ENCODE results near the gene SMARCD3. TPM values are rescaled to one million over a fixed set of nuclear protein-coding genes. Genes with fewer than 3 reads are reported as not detected.

The SMARCD3 gene
- total and polyA plus RNA-seq, 8 donors = 11.6 to 105 (median 30.3) TPM

DNA sequence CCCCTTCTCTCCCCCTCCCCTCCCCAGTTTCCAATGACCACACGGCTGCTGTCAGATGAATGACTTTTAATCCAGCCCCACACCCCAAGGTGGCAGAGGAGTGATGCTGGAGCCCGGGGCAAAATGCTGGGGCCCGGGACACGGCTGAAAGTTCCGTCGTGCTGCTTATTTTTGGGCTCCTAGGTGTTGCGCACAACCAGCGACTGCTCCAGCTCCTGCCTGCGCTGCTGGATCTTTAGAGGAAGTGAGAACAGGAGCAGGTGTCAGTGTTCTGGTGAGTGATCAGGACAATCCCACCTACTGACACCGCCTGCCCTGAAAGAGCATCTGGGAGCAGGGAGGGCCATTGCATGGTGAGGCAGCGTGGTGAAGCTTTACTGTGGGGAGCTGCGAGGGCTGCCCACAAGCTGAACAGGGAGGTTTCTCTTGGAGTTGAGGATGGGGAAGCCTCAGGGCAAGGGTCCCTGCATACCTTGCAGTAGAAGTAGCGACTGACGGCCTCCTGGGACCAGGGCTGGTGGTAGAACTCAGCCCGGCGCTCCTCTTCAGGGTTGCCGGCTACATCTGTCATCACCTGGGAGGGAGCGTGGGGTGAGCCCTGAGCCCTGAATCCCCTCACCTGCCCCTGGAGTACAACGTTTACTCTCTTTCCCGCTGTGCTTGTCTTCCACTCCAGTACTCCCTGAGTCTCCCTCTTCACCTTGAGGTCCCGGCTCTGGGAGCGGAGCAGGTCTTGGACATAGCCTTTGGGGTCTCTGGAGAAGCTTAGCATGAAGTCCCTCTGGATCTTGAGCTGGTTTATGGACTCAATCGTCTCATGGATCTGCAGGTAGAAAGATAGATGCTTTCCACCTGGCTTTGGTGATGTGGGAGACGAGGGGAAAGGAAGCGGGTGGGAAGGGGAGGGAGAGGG, 9.3 kb downstream of the SMARCD3 start:
- no peak for DNase-seq
- no peaks in the 10 kb centered on the region for H3K9me3 ChIP-seq
- peaks cover 7 to 48% (median 28%) of the 10 kb centered on the region in 4 donors for H3K4me1 ChIP-seq
- H3K27ac ChIP-seq = no peak overlapping the region
- H3K27me3 ChIP-seq = no peaks in the 10 kb centered on the region
- no peak overlapping the region for H3K4me3 ChIP-seq
- 82 to 88% (median 87%) methylated on average over 16 to 25 of the region's 25 CpGs for WGBS, 5 donors
- H3K36me3 ChIP-seq = peaks cover 26 to 83% (median 77%) of the 10 kb centered on the region in 4 donors
- intact Hi-C loops (cut with DNase I; ENCODE audit: low total_unique reads) = no loop called here
- TF ChIP-seq POLR2A (IDR thresholded peaks at IDR 0.05) (no peak), EP300 (IDR thresholded peaks at IDR 0.05) (no peak), POLR2AphosphoS5 (IDR thresholded peaks at IDR 0.05) (no peak)
- TF ChIP-seq, protein P1, sequence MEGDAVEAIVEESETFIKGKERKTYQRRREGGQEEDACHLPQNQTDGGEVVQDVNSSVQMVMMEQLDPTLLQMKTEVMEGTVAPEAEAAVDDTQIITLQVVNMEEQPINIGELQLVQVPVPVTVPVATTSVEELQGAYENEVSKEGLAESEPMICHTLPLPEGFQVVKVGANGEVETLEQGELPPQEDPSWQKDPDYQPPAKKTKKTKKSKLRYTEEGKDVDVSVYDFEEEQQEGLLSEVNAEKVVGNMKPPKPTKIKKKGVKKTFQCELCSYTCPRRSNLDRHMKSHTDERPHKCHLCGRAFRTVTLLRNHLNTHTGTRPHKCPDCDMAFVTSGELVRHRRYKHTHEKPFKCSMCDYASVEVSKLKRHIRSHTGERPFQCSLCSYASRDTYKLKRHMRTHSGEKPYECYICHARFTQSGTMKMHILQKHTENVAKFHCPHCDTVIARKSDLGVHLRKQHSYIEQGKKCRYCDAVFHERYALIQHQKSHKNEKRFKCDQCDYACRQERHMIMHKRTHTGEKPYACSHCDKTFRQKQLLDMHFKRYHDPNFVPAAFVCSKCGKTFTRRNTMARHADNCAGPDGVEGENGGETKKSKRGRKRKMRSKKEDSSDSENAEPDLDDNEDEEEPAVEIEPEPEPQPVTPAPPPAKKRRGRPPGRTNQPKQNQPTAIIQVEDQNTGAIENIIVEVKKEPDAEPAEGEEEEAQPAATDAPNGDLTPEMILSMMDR (IDR thresholded peaks at IDR 0.05) = no peak

- no peak overlapping the region for H3K27ac ChIP-seq
- peaks cover 26 to 83% (median 77%) of the 10 kb centered on the region in 4 donors for H3K36me3 ChIP-seq
- H3K9me3 ChIP-seq = no peaks in the 10 kb centered on the region
- DNase-seq = no peak
- no peak for TF ChIP-seq POLR2A (IDR thresholded peaks at IDR 0.05)
- TF ChIP-seq EP300 (IDR thresholded peaks at IDR 0.05) = no peak
- TF ChIP-seq, protein P1 (IDR thresholded peaks at IDR 0.05) = no peak
- TF ChIP-seq POLR2AphosphoS5 (IDR thresholded peaks at IDR 0.05) = no peak
- intact Hi-C loops (cut with DNase I; ENCODE audit: low total_unique reads) = no loop called here
- H3K27me3 ChIP-seq = no peaks in the 10 kb centered on the region
- H3K4me1 ChIP-seq = peaks cover 9 to 48% (median 28%) of the 10 kb centered on the region in 4 donors
- no peak overlapping the region for H3K4me3 ChIP-seq
- 73 to 90% (median 75%) methylated on average over 15 to 17 of the region's 17 CpGs for WGBS, 5 donors
Observed at GRCh38 chr7:151238190-151238810, 10.2 kb downstream of the SMARCD3 start.

DNA sequence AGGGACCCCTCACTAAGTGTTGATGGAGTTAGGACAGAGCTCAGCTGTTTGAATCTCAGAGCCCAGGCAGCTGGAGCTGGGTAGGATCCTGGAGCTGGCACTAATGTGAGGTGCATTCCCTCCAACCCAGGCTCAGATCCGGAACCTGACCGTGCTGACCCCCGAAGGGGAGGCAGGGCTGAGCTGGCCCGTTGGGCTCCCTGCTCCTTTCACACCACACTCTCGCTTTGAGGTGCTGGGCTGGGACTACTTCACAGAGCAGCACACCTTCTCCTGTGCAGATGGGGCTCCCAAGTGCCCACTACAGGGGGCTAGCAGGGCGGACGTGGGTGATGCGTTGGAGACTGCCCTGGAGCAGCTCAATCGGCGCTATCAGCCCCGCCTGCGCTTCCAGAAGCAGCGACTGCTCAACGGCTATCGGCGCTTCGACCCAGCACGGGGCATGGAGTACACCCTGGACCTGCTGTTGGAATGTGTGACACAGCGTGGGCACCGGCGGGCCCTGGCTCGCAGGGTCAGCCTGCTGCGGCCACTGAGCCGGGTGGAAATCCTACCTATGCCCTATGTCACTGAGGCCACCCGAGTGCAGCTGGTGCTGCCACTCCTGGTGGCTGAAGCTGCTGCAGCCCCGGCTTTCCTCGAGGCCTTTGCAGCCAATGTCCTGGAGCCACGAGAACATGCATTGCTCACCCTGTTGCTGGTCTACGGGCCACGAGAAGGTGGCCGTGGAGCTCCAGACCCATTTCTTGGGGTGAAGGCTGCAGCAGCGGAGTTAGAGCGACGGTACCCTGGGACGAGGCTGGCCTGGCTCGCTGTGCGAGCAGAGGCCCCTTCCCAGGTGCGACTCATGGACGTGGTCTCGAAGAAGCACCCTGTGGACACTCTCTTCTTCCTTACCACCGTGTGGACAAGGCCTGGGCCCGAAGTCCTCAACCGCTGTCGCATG, 11.0 kb downstream of the SMARCD3 start:
- Histone ChIP-seq H3K4me1 (peaks cover 11 to 44% (median 28%) of the 10 kb centered on the region in 4 donors), H3K27me3 (no peaks in the 10 kb centered on the region), H3K4me3 (no peak overlapping the region), H3K27ac (no peak overlapping the region), H3K9me3 (no peaks in the 10 kb centered on the region), H3K36me3 (peaks cover 26 to 82% (median 77%) of the 10 kb centered on the region in 4 donors)
- 83 to 88% (median 85%) methylated on average over 31 to 44 of the region's 44 CpGs for WGBS, 5 donors
- intact Hi-C loops (cut with DNase I; ENCODE audit: low total_unique reads) = no loop called here
- no peak for DNase-seq
- no peak for TF ChIP-seq POLR2A (IDR thresholded peaks at IDR 0.05)
- TF ChIP-seq, protein P1 (IDR thresholded peaks at IDR 0.05) = no peak
- TF ChIP-seq EP300 (IDR thresholded peaks at IDR 0.05) = no peak
- TF ChIP-seq POLR2AphosphoS5 (IDR thresholded peaks at IDR 0.05) = no peak

- Histone ChIP-seq H3K27me3 (no peaks in the 10 kb centered on the region), H3K27ac (no peak overlapping the region), H3K4me3 (no peak overlapping the region), H3K9me3 (no peaks in the 10 kb centered on the region), H3K4me1 (peaks cover 11 to 49% (median 31%) of the 10 kb centered on the region in 4 donors), H3K36me3 (peaks cover 26 to 70% (median 67%) of the 10 kb centered on the region in 4 donors)
- intact Hi-C loops (cut with DNase I; ENCODE audit: low total_unique reads) = no loop called here
- 87 to 93% (median 90%) methylated on average over 13 of the region's 13 CpGs for WGBS, 5 donors
- TF ChIP-seq POLR2AphosphoS5 (IDR thresholded peaks at IDR 0.05) = no peak
- no peak for TF ChIP-seq POLR2A (IDR thresholded peaks at IDR 0.05)
- TF ChIP-seq, protein P1 (IDR thresholded peaks at IDR 0.05) = no peak
- TF ChIP-seq EP300 (IDR thresholded peaks at IDR 0.05) = no peak
- DNase-seq = no peak
Observed at GRCh38 chr7:151236406-151236805, 12.1 kb downstream of the SMARCD3 start.
